ENCODE data around the gene KCNAB1.
"Not testable (repeated sequence)": the region's sequence is repeated elsewhere in the genome, so short reads cannot be mapped to it uniquely, and the experiment has no call there.

Gene KCNAB1

GRCh38 chr3:156536524-156537316 lies 416.3 kb downstream of the KCNAB1 start:
- DNase-seq (ENCODE audit: low read depth in 2 of 2), result no peak

DNA sequence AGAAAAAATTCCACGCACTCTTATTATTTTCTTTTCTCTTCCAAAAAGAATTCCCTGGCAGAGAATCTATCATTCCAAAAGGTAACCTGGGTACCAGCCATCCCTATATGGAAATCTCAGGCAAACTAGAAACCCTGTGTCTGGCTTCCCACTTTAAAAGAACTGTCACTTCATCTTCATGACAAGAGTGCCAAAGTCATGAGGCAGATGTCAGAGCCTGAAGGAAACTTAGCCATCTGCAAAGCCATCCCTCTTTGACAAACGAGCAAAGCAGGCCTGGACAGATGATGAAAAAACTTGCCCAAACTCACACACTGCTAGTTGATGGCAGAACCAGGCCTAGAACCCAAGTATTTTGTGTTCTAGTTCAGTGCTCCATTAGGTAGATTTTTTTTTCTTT lies 418.7 kb downstream of the KCNAB1 start:
- DNase-seq (ENCODE audit: low read depth in 2 of 2), result no peak

GRCh38 chr3:156539802-156540201 lies 419.4 kb downstream of the KCNAB1 start:
- no peak for DNase-seq (ENCODE audit: low read depth in 2 of 2)

DNA sequence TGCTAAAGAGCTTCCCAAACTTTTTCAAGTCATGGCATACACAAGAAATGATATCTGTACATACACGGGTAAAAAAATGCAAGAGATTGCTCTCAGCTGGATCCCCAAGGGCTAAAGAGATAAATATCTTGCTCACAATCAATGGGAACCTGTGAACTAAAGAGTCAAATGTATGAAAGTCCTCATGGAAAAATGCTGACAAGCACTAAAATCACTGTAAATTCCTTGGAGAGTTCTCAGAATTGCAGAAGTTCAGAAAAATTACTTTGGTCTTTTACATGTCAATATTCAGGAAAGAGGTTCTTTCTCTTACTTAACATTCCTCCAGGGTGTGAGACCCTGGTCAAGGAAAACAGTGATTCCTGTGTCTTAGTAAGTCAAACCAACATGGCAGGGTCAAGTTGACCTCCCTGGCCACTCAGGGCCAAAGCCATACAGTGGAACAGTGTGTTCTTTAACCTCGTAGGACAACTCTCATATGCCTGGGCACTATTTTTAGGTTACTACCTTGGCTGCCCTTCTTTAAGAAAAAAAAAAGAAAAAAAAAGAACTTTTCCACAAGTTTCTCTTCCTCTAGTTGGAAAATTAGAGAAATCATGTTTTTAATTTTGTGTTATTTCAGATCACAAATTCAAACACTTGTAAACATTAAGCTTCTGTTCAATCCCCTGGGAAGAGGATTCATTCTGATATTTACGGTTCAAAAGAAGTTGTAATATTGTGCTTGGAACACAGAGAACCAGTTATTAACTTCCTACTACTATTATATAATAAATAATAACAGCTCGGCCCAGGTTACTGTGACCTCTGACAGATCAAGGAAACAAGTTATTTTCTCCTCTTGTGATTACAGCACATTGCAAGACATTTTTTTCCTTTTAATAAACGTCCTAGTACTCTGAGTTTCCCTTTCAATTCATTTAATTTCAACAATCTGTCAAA lies 422.0 kb downstream of the KCNAB1 start:
- DNase-seq (ENCODE audit: low read depth in 2 of 2), result no peak

DNA sequence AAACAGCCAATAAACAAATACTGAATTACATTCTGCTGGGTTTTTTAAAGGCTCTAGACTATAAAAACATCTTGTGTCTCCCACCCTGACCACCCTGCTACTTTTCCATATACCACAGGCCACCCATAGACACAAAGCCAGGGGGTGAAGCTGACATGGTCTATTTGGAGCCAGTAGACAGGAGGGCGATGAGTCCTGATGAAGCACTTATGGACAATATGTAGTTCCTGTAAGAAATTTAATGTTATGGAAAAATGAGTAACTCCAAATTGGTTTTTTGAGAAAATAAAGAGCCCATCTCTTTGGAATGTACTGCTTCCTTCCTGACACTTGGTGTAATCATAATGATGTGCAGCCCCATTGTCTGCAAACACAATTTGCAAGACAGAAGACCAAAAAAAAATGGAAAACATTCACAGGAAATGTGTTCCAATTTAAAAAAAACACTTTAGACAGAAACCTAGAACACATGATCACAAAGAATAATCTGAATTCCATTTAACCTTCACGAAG lies 422.7 kb downstream of the KCNAB1 start:
- DNase-seq (ENCODE audit: low read depth in 2 of 2), result no peak

DNA sequence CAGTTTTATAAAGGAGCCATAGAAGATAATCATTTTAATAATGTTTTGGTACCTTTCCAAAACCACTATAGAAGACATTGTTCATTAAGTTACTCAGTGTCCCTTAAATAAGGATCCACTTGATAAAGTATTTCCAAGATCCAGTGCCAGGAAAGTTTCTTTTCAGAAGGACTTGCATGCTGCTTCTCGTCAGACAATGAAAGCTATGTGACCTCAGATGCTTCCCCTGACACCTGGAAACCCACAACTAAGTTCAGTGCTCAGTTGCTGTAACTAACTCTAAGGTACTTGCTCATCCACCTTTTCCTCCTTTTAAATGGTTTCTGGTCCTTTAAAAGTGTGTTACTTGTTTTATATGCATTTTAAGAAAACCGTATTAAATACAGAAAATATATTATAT lies 427.3 kb downstream of the KCNAB1 start:
- DNase-seq (ENCODE audit: low read depth in 2 of 2), result no peak

- no peak for DNase-seq (ENCODE audit: low read depth in 2 of 2)
Measured at GRCh38 chr3:156548041-156548687, 427.8 kb downstream of the KCNAB1 start.

GRCh38 chr3:156548902-156549301 lies 428.5 kb downstream of the KCNAB1 start:
- no peak for DNase-seq (ENCODE audit: low read depth in 2 of 2)

DNA sequence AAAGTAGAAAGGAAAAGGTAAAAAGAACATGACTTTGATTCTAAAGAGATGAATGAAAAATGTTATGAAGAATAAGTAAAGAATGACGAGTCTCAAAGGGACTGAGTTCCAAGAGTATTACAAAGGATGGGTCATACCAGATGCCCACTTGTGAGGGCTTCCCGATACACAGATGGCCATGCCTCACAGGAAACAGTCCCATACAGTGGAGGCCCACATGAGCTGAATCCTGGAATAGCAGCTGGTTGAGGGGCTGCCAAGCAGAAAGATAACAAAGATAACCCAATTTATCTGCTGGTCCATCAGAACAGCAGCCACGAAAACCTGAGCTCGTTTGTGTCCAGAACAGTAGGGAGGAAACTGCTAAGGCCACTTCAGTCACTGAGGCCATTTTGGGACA lies 430.9 kb downstream of the KCNAB1 start:
- DNase-seq (ENCODE audit: low read depth in 2 of 2), result no peak

GRCh38 chr3:156551746-156552145 lies 431.4 kb downstream of the KCNAB1 start:
- peak; percentile 56 to 62 for DNase-seq (ENCODE audit: low read depth in 2 of 2)

DNA sequence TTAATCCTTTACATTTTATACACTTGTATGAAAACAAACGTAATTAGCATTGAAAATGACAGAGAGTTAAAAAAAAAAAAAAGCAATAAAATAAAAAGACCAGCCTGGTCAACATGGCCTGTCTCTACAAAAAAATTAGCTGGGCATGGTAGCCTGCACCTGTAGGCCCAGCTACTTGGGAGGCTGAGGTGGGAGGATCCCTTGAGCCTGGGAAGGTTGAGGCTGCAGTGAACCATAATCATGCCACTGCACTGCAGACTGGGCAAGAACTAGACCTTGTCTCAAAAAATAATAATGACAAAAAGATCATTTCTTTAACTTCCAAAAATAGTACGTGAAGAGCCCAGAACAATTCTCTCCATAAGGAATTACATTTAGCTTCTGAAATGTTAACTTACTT lies 432.6 kb downstream of the KCNAB1 start:
- no peak for DNase-seq (ENCODE audit: low read depth in 2 of 2)

DNA sequence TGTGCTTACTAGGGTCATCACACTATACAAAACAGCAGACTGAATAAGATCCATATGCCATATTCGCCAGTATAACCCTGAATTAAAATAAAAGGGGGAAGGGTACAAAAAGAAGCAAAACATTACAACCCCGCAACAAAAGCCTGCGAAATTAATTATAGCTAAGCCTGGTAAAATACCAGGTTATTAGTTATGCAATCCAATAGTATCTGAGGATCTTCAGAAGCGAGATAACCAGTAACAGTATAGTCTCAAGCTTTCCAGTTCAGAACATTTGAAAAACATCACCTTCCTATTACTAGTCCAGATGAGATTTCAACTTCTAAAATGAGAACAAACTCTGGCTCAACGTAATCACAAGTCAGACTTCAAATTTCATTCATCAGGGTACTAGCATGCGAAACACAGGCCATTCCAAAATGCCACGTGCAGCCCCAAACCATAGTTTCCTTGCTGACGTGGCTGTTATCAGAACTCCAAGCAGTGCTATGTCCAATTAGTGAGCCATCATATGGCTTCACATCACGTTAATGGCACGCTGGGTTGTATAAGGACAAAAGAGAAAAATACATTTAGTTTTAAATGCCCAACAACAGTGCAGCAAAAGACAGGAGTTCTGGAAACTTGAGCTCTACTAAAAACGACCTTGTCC lies 433.5 kb downstream of the KCNAB1 start:
- peak; percentile 48 to 49 for DNase-seq (ENCODE audit: low read depth in 2 of 2)

DNA sequence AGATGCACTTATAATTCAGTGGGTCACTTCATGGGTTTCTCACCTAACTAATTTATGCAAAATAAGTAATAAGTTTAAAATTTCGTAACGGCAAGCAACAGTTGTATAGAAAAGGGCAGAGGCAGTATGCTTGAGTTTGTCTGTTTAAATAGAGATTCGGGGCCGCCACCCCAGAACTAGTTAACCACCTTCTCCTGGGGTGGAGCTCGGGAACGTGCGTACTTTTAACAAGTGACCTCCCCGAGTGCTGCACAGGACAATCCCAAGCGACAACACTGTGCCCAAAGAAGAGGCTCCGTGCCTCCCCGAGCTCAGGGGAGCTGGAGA lies 434.1 kb downstream of the KCNAB1 start:
- no peak for DNase-seq (ENCODE audit: low read depth in 2 of 2)

- peak; percentile 99 for DNase-seq (ENCODE audit: low read depth in 2 of 2)
Measured at GRCh38 chr3:156554842-156555687, 434.7 kb downstream of the KCNAB1 start, which contains the start of gene SSR3. Gene SSR3, minus strand, starts transcription at chr3:156555117. Its CDS starts 28 bp downstream, at chr3:156555089.

DNA sequence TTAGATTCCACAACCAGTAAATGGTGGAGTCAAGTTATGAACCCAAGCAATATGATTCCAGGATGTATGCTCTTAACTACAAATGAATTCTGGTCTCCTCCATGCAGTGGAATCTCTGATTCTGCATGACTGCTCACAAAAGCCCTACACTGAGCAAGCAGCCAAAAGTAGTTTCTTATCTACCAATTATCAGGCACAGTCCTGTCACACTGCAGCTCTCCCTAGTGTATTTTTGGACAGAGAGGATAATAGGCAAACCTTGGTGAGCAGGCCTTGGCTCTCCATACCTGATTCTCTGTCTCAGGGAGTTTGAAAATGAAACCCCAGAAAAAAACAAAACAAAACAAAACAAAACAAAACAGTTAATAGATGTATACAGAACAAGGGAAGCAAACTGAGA lies 438.0 kb downstream of the KCNAB1 start:
- no peak for DNase-seq (ENCODE audit: low read depth in 2 of 2)

- no peak for DNase-seq (ENCODE audit: low read depth in 2 of 2)
Measured at GRCh38 chr3:156559321-156559720, 438.9 kb downstream of the KCNAB1 start.

DNA sequence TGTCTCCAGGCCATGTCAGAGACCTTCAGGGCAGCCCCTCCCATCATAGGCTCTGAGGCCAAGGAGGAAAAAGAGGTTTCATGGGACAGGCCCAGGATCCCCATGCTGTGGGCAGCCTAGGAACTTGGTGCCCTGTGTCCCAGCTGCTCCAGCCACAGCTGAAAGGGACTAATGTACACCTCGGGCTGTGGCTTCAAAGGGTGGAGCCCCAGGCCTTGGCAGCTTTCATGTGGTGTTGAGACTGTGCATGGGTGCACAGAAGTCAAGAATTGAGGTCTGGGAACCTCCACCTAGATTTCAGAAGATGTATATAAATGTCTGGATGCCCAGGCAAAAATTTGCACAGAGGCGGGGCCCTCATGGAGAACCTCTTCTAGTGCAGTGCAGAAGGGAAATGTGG lies 441.2 kb downstream of the KCNAB1 start:
- no peak for DNase-seq (ENCODE audit: low read depth in 2 of 2)

DNA sequence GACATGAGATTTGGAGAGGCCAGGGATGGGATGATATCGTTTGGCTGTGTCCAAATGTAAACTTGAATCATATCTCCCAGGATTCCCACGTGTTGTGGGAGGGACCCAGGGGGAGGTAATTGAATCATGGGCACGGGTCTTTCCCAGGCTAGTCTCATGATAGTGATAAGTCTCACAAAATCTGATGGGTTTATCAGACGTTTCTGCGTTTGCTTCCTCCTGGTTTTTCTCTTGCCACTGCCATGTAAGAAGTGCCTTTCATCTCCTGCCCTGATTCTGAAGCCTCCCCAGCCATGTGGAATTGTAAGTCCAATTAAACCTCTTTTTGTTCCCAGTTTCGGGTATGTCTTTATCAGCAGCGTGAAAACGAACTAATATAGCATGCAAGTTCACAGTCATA lies 442.1 kb downstream of the KCNAB1 start:
- DNase-seq (ENCODE audit: low read depth in 2 of 2), result not testable (repeated sequence)

GRCh38 chr3:156563900-156564682 lies 443.7 kb downstream of the KCNAB1 start:
- no peak for DNase-seq (ENCODE audit: low read depth in 2 of 2)

GRCh38 chr3:156569016-156569415 lies 448.6 kb downstream of the KCNAB1 start:
- DNase-seq (ENCODE audit: low read depth in 2 of 2), result not testable (repeated sequence)

Data from fibroblast of skin of left quadriceps (primary cell).